Panc1 (cell line): Measurements from ENCODE around the gene BAIAP3.

Experiments used
- POLR2AphosphoS5 ChIP-seq: IDR thresholded peaks from 2 replicates; pipeline ENCODE4 v1.6.1; 2012; ENCODE audit warnings: mild to moderate bottlenecking, low read depth, low read length, moderate library complexity
- TF ChIP-seq, protein P1 (sequence below), 2 experiments: IDR thresholded peaks; 2 replicates each; pipeline ENCODE4 v1.6.1; 2011 to 2012; ENCODE audit warnings: low read depth in 2 of 2, control low read depth in 1 of 2, low read length in 1 of 2, mild to moderate bottlenecking in 1 of 2, moderate library complexity in 1 of 2; ENCODE audit not compliant: insufficient read depth in 1 of 2

GRCh38 chr16:1283996-1284616, 49.3 kb upstream of the BAIAP3 start:
- TF ChIP-seq, protein P1, sequence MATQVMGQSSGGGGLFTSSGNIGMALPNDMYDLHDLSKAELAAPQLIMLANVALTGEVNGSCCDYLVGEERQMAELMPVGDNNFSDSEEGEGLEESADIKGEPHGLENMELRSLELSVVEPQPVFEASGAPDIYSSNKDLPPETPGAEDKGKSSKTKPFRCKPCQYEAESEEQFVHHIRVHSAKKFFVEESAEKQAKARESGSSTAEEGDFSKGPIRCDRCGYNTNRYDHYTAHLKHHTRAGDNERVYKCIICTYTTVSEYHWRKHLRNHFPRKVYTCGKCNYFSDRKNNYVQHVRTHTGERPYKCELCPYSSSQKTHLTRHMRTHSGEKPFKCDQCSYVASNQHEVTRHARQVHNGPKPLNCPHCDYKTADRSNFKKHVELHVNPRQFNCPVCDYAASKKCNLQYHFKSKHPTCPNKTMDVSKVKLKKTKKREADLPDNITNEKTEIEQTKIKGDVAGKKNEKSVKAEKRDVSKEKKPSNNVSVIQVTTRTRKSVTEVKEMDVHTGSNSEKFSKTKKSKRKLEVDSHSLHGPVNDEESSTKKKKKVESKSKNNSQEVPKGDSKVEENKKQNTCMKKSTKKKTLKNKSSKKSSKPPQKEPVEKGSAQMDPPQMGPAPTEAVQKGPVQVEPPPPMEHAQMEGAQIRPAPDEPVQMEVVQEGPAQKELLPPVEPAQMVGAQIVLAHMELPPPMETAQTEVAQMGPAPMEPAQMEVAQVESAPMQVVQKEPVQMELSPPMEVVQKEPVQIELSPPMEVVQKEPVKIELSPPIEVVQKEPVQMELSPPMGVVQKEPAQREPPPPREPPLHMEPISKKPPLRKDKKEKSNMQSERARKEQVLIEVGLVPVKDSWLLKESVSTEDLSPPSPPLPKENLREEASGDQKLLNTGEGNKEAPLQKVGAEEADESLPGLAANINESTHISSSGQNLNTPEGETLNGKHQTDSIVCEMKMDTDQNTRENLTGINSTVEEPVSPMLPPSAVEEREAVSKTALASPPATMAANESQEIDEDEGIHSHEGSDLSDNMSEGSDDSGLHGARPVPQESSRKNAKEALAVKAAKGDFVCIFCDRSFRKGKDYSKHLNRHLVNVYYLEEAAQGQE (IDR thresholded peaks at IDR 0.05; ENCODE audit: insufficient read depth in 1 of 2, low read depth in 2 of 2, low read length in 1 of 2), result no peak
- TF ChIP-seq POLR2AphosphoS5, result no peak
